Measurements from ENCODE around the gene SSPN.

- TF ChIP-seq CEBPB (IDR thresholded peaks at IDR 0.05): no peak
- TF ChIP-seq EP300 (IDR thresholded peaks at IDR 0.05; ENCODE audit: borderline replicate concordance): no peak
- no peak for TF ChIP-seq TEAD4 (IDR thresholded peaks at IDR 0.05)
- TF ChIP-seq TAF1 (IDR thresholded peaks at IDR 0.05; ENCODE audit: low read depth): no peak
- no peak for TF ChIP-seq EGR1 (IDR thresholded peaks at IDR 0.05)
- TF ChIP-seq NFIC (IDR thresholded peaks at IDR 0.05): no peak
- TF ChIP-seq CREB1 (IDR thresholded peaks at IDR 0.05; ENCODE audit: low read depth): no peak
- TF ChIP-seq MAX (IDR thresholded peaks at IDR 0.05): no peak
- TF ChIP-seq YY1 (IDR thresholded peaks at IDR 0.05; ENCODE audit: low read depth): no peak
- no peak for TF ChIP-seq REST (IDR thresholded peaks at IDR 0.05; ENCODE audit: low read depth)
Measured at GRCh38 chr12:26276709-26277108, 81.3 kb downstream of the SSPN start.

Measured in Ishikawa (cell line).